Lung (tissue), 5 donors: ENCODE results near the gene MITD1. TPM values are rescaled to one million over a fixed set of nuclear protein-coding genes. Genes with fewer than 3 reads are reported as not detected.

ENCODE experiments used
- polyA plus RNA-seq, 2 donors: library from polyadenylated mRNA; stranded (reverse); fragments of 200-250 nt; gene quantifications; one replicate each; pipeline ENCODE4 v1.2.1, GENCODE V29; 2013
- small RNA-seq: library from RNA; depleted of rRNA; stranded (forward); fragments of <200 nt; gene quantifications from one replicate; pipeline ENCODE3, GENCODE V24; 2014; ENCODE audit warnings: low replicate concordance
- total RNA-seq, 2 donors: library from RNA; depleted of rRNA in 1 of 2; stranded (reverse); fragments of >200 nt in 1 of 2; gene quantifications; one replicate each; pipeline ENCODE4 v1.2.1, GENCODE V29; 2014 to 2021
- donor health status: Bipolar disorder and iron deficiency.
- donor health status: healthy.
- donor health status: DM: yes; HTN: yes; CAD: no.

Gene MITD1
- total and polyA plus RNA-seq, 4 donors: 17.6 to 57.1 (median 34.6) TPM

Small RNAs within 50 kb of the gene (small RNA-seq; reads per million reads assigned to genes)
- gene AC092587.1: not detected

Other genes starting within 250 kb of the MITD1 start
- gene CRACDL, start 244.8 kb downstream of the MITD1 start, total RNA-seq: 10 to 100 TPM; 11.5 to 28.3 TPM
- 10 to 100 TPM in 1 of 2 donors, 1 to 10 TPM in 1; 8.9 to 15.0 TPM for gene CRACDL, start 244.8 kb downstream of the MITD1 start, polyA plus RNA-seq
- gene C2orf15, start 39.4 kb downstream of the MITD1 start, total RNA-seq: 1 to 10 TPM; 3.6 to 4.8 TPM
- gene C2orf15, start 39.4 kb downstream of the MITD1 start, polyA plus RNA-seq: 1 to 10 TPM; 2.2 to 2.7 TPM
- 10 to 100 TPM; 13.7 to 37.3 TPM for gene TSGA10, start 26.1 kb downstream of the MITD1 start, total RNA-seq
- 1 to 10 TPM; 3.8 to 4.4 TPM for gene TSGA10, start 26.1 kb downstream of the MITD1 start, polyA plus RNA-seq
- gene LIPT1, start 26.1 kb downstream of the MITD1 start, total RNA-seq: 10 to 100 TPM in 1 of 2 donors, 1 to 10 TPM in 1; 6.0 to 11.0 TPM
- gene LIPT1, start 26.1 kb downstream of the MITD1 start, polyA plus RNA-seq: 10 to 100 TPM in 1 of 2 donors, 1 to 10 TPM in 1; 5.3 to 10.5 TPM
- gene MRPL30, start 126 bp upstream of the MITD1 start, total RNA-seq: 10 to 100 TPM; 20.3 to 34.2 TPM
- gene MRPL30, start 126 bp upstream of the MITD1 start, polyA plus RNA-seq: 10 to 100 TPM; 15.2 to 19.7 TPM
- not detected for gene LYG2, start 74.6 kb upstream of the MITD1 start, total RNA-seq
- gene LYG2, start 74.6 kb upstream of the MITD1 start, polyA plus RNA-seq: not detected
- under 1 TPM; 0.80 to 0.89 TPM for gene LYG1, start 120.1 kb upstream of the MITD1 start, total RNA-seq
- gene LYG1, start 120.1 kb upstream of the MITD1 start, polyA plus RNA-seq: 1 to 10 TPM; 1.2 to 2.7 TPM
- gene TXNDC9, start 155.3 kb upstream of the MITD1 start, total RNA-seq: 10 to 100 TPM; 25.0 to 29.8 TPM
- gene TXNDC9, start 155.3 kb upstream of the MITD1 start, polyA plus RNA-seq: 10 to 100 TPM; 20.9 to 32.3 TPM
- gene EIF5B, start 156.3 kb upstream of the MITD1 start, total RNA-seq: 10 to 100 TPM; 35.0 to 36.2 TPM
- 10 to 100 TPM; 22.9 to 28.3 TPM for gene EIF5B, start 156.3 kb upstream of the MITD1 start, polyA plus RNA-seq